HepG2 (cell line): Measurements from ENCODE around the gene TPM3. TPM values are rescaled to one million over a fixed set of nuclear protein-coding genes. Genes with fewer than 3 reads are reported as not detected.
A peak's percentile ranks its signal among the peaks of the same experiment; 100 is the strongest.

Experiments
- ATAC-seq: fragments of 200-7000 bp; cut with Tn5 transposase; 3 replicates; pipeline ENCODE4 v1.9.1; 2020; ENCODE audit warnings: mild to moderate bottlenecking, moderate library complexity
- Bru-seq: library from RNA; stranded (reverse); fragments of 400-500 nt; gene quantifications from one replicate; lab custom pipeline; 2021; lab: Mats Ljungman, UMichigan
- BruChase-seq, 2 experiments: library from RNA; stranded (reverse); fragments of 400-500 nt; gene quantifications; one replicate each; lab custom pipeline; 2021; lab: Mats Ljungman, UMichigan
- BruUV-seq: library from RNA; stranded (reverse); fragments of 400-500 nt; replicated peaks from 2 replicates; lab custom pipeline; 2021; lab: Mats Ljungman, UMichigan
- CTCF ChIA-PET: fragments of 300-600 bp; formaldehyde crosslinking; extraction: SDS; loops from one replicate; lab custom pipeline; 2021; ENCODE audit warnings: low total read pairs, inconsistent platforms, low intra/inter-chr PET ratio; lab: Yijun Ruan, JAX
- POLR2A ChIA-PET: fragments of 350-600 bp; sonication (Branson Sonifier 250); formaldehyde crosslinking; loops from one replicate; lab custom pipeline; 2020; ENCODE audit warnings: antibody characterized with exemption, inconsistent platforms; lab: Yijun Ruan, JAX
- DNase-seq: peaks from one replicate; pipeline ENCODE4 v3.0.0-alpha.2; 2015; ENCODE audit warnings: low spot score
- FAIRE-seq: peaks from 3 replicates; lab custom pipeline; 2011; peaks lifted over from hg19 to GRCh38; lab: Jason Lieb, UNC
- H2AFZ ChIP-seq: one replicate; pipeline ENCODE4 v1.6.1; 2011; ENCODE audit warnings: low read length, inconsistent platforms
- H3K27ac ChIP-seq: fragments of 300-600 bp; 3 replicates; pipeline ENCODE4 v1.8.0; 2011; ENCODE audit warnings: mixed run types, mild to moderate bottlenecking, mixed read lengths, low read length, inconsistent platforms; ENCODE audit not compliant: insufficient read depth; ENCODE audit errors: extremely low read length
- H3K27me3 ChIP-seq, 2 experiments: fragments of 200-600 bp in 1 of 2; 2 replicates in 1 of 2; 3 replicates in 1 of 2; pipeline versions ENCODE4 v1.6.0 to v1.8.0; 2011; ENCODE audit warnings: low read length in 2 of 2, mild to moderate bottlenecking in 2 of 2, moderate library complexity in 2 of 2, inconsistent platforms in 1 of 2; ENCODE audit not compliant: insufficient read depth in 2 of 2, control insufficient read depth in 1 of 2
- H3K36me3 ChIP-seq, 2 experiments: fragments of 200-600 bp in 1 of 2; replicated peaks in 1 of 2; 2 replicates in 1 of 2; 3 replicates in 1 of 2; pipeline versions ENCODE4 v1.5.1 to v1.8.0; 2011; ENCODE audit warnings: low read length in 2 of 2, inconsistent platforms in 1 of 2; ENCODE audit not compliant: insufficient read depth in 2 of 2, control insufficient read depth in 1 of 2
- H3K4me1 ChIP-seq: 2 replicates; pipeline ENCODE4 v1.5.1; 2012; ENCODE audit warnings: low read length, inconsistent platforms; ENCODE audit not compliant: insufficient read depth
- H3K4me2 ChIP-seq: 2 replicates; pipeline ENCODE4 v1.6.0; 2011; ENCODE audit warnings: low read depth, low read length, inconsistent platforms
- H3K4me3 ChIP-seq, 3 experiments: fragments of 200-600 bp in 1 of 3; sonication (generic), shearing (Covaris generic) in 1 of 3; replicated peaks in 1 of 3; 2 replicates each; pipeline ENCODE4 v1.5.1; 2011 to 2016; ENCODE audit warnings: low read length in 3 of 3, inconsistent platforms in 2 of 3, low read depth in 2 of 3, mild to moderate bottlenecking in 2 of 3, control low read depth in 1 of 3, mixed read lengths in 1 of 3; ENCODE audit not compliant: insufficient read depth in 1 of 3
- H3K79me2 ChIP-seq: one replicate; pipeline ENCODE4 v1.6.1; 2011; ENCODE audit warnings: low read length, inconsistent platforms; ENCODE audit not compliant: insufficient read depth
- H3K9ac ChIP-seq: 2 replicates; pipeline ENCODE4 v1.6.0; 2011; ENCODE audit warnings: mild to moderate bottlenecking, low read depth, low read length, inconsistent platforms; ENCODE audit not compliant: insufficient read depth
- H3K9me3 ChIP-seq: 2 replicates; pipeline ENCODE4 v1.5.1; 2012; ENCODE audit warnings: mild to moderate bottlenecking, low read length
- H4K20me1 ChIP-seq: 2 replicates; pipeline ENCODE4 v1.6.0; 2011; ENCODE audit warnings: inconsistent platforms, mild to moderate bottlenecking, low read length, moderate library complexity; ENCODE audit not compliant: insufficient read depth
- SOX13 ChIP-seq, 3 experiments: fragments of 450-650 bp in 1 of 3; sonication (generic) in 1 of 3; formaldehyde crosslinking in 1 of 3; IDR thresholded peaks in 2 of 3; conservative IDR thresholded peaks in 1 of 3; 2 replicates each; pipeline versions ENCODE4 v1.5.0 to v1.6.1; 2016 to 2020; ENCODE audit warnings: antibody characterized with exemption in 1 of 3, mild to moderate bottlenecking in 1 of 3, missing compliant biosample characterization in 1 of 3, missing genetic modification reagents in 1 of 3, moderate library complexity in 1 of 3
- ZNF20 ChIP-seq: sonication (generic); formaldehyde crosslinking; IDR thresholded peaks from 2 replicates; pipeline ENCODE4 v1.4.0; 2020; ENCODE audit warnings: mild to moderate bottlenecking, moderate library complexity, missing genetic modification reagents
- WGBS: methylation state at CpG from one replicate; pipeline ENCODE4 v1.1.6; 2017; ENCODE audit warnings: low lambda C conversion rate; 5-methylcytosine and 5-hydroxymethylcytosine counted together
- in situ Hi-C: cut with HindIII; loops from 2 replicates; pipeline ENCODE4 v1.10.0; 2017; ENCODE audit warnings: low pct_unique_long_range_greater_than_20kb; ENCODE audit not compliant: extremely low pct_ligation_motif_present
- intact Hi-C: fragments of 100-400 bp; cut with micrococcal nuclease; formaldehyde crosslinking; loops from one replicate; pipeline ENCODE4 v1.10.0; 2022; ENCODE audit not compliant: unreplicated experiment
- long read RNA-seq, 2 experiments: library from RNA in 1 of 2; library from polyadenylated mRNA in 1 of 2; stranded (forward) in 1 of 2; unstranded in 1 of 2; transcript quantifications; one replicate each; pipeline ENCODE4 v2.0.0, GENCODE V29; 2019 to 2022
- polyA minus RNA-seq, 3 experiments: library from RNA; depleted of rRNA, polyadenylated mRNA; stranded (reverse); fragments of >200 nt; gene quantifications; 2 replicates each; pipeline ENCODE4 v1.2.3, GENCODE V29; 2011; ENCODE audit warnings: low replicate concordance in 1 of 3
- polyA plus RNA-seq, 8 experiments: library from polyadenylated mRNA; depleted of rRNA in 3 of 8; stranded (reverse) in 7 of 8; unstranded in 1 of 8; fragments of >200 nt; fragmentation: Illumina TruSeq in 4 of 8; extraction: Trizol in 4 of 8; gene quantifications; 2 replicates each; pipeline versions ENCODE4 v1.2.1 to v1.2.3, GENCODE V29; 2011 to 2016; ENCODE audit warnings: low read depth in 4 of 8, missing spikeins in 1 of 8, mixed read lengths in 1 of 8; ENCODE audit not compliant: insufficient read depth in 1 of 8
- total RNA-seq, 5 experiments: library from RNA; depleted of rRNA; stranded (reverse); fragments of >200 nt; fragmentation: Illumina TruSeq; extraction: Trizol; gene quantifications; 2 replicates each; pipeline ENCODE4 v1.2.3, GENCODE V29; 2016; ENCODE audit warnings: low read depth in 1 of 5

The TPM3 gene
- total RNA-seq (2016; rRNA removed; fragmentation: Illumina TruSeq; extraction: Trizol): 307 and 481 TPM in 2 replicates
- 53.8 and 55.7 TPM in 2 replicates for total RNA-seq (2016; cell fraction: cytosol; rRNA removed; fragmentation: Illumina TruSeq; extraction: Trizol; ENCODE audit: low read depth)
- 323 and 475 TPM in 2 replicates for total RNA-seq (2016; cell fraction: insoluble cytoplasmic fraction; rRNA removed; fragmentation: Illumina TruSeq; extraction: Trizol)
- total RNA-seq (2016; cell fraction: membrane; rRNA removed; fragmentation: Illumina TruSeq; extraction: Trizol): 138 and 148 TPM in 2 replicates
- 108 and 115 TPM in 2 replicates for total RNA-seq (2016; cell fraction: nucleus; rRNA removed; fragmentation: Illumina TruSeq; extraction: Trizol)
- 131 and 160 TPM in 2 replicates for polyA plus RNA-seq (2011; rRNA removed)
- 118 and 149 TPM in 2 replicates for polyA plus RNA-seq (2011; cell fraction: cytosol; rRNA removed)
- polyA plus RNA-seq (2011; cell fraction: nucleus; rRNA removed): 45.9 and 62.4 TPM in 2 replicates
- polyA plus RNA-seq (2012): 153 and 194 TPM in 2 replicates
- 89.5 and 101 TPM in 2 replicates for polyA plus RNA-seq (2016; cell fraction: cytosol; fragmentation: Illumina TruSeq; extraction: Trizol; ENCODE audit: low read depth)
- polyA plus RNA-seq (2016; cell fraction: insoluble cytoplasmic fraction; fragmentation: Illumina TruSeq; extraction: Trizol; ENCODE audit: low read depth): 611 and 615 TPM in 2 replicates
- polyA plus RNA-seq (2016; cell fraction: membrane; fragmentation: Illumina TruSeq; extraction: Trizol; ENCODE audit: low read depth): 145 TPM in 2 replicates
- polyA plus RNA-seq (2016; cell fraction: nucleus; fragmentation: Illumina TruSeq; extraction: Trizol; ENCODE audit: insufficient read depth, low read depth): 192 and 200 TPM in 2 replicates
- polyA minus RNA-seq (2011; rRNA and poly(A)+ RNA removed; ENCODE audit: low replicate concordance): 66.0 and 182 TPM in 2 replicates
- polyA minus RNA-seq (2011; cell fraction: cytosol; rRNA and poly(A)+ RNA removed): 56.6 and 67.6 TPM in 2 replicates
- polyA minus RNA-seq (2011; cell fraction: nucleus; rRNA and poly(A)+ RNA removed): 52.8 and 54.2 TPM in 2 replicates
- percentile 76 among the genes with signal in this experiment for Bru-seq, nascent RNA
- BruChase-seq, experiment 1, labeled RNA remaining after a 6-hour chase: percentile 92 among the genes with signal in this experiment
- percentile 86 among the genes with signal in this experiment for BruChase-seq, experiment 2, labeled RNA remaining after a 2-hour chase
- long read RNA-seq, experiment 1, transcript TPM3-212 (8 exons, 3,131 nt): major isoform, 256 of 340 reads
- long read RNA-seq, experiment 1, partial matches to known transcripts: 49 of 340 reads
- long read RNA-seq, experiment 1, other reads (novel, unspliced or antisense): 26 of 340 reads
- long read RNA-seq, experiment 2, transcript TPM3-212 (8 exons, 3,131 nt): major isoform, 101 of 341 reads
- long read RNA-seq, experiment 2, partial matches to known transcripts: 47 of 341 reads
- long read RNA-seq, experiment 2, other reads (novel, unspliced or antisense): 185 of 341 reads

DNA sequence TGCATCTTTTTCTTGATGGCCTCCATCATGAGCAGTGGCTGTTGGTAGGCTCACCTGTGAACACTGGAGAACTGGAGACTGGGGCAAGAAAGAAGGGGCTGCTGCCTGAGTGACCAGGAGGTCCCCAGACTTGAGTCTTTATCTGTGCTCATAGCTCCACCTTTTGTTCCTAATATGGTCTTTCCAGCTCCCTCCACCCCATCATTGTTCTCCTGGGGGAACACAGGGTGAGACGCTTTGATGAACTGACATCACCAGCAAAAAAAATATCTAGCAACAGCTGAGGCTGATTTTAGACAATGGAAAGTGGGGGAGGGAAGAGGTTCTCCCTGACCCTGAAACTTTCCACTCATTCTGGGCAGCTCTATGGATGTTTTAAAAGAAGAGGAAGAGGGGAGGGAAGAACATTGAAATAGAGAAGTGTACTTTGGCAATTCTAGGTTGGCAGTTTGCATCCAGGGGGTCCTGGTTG, at the start of gene TPM3:
Gene TPM3 (minus strand): TSS at position 111 of the 472 bp plus-strand sequence. CDS start 82 bp downstream, at position 29.
- TF ChIP-seq ZNF20 (CRISPR knock-in tag) (no peak), SOX13 (IDR thresholded peaks at IDR 0.05) (no peak), SOX13 (CRISPR knock-in tag; conservative IDR thresholded peaks at IDR 0.05 in 1 of 2, IDR thresholded peaks at IDR 0.05 in 1 of 2) (peak in 1 of 2 experiments; percentile 63; a peak in 2 of 4 replicates)
- H3K9ac ChIP-seq: no peak within 1 kb of the TSS
- DNase-seq (no peak), ATAC-seq (no peak), FAIRE-seq (no peak)
- no peaks in the 10 kb centered on the region for H3K36me3 ChIP-seq
- 30% methylated on average over 1 of the region's 1 CpG for WGBS
- H3K9me3 ChIP-seq: no peaks in the 10 kb centered on the region
- CTCF ChIA-PET: no interaction called here
- H3K4me1 ChIP-seq: peaks cover 56% of the 10 kb centered on the region
- POLR2A ChIA-PET: interaction anchor here (0.8 to 2.3 kb wide), 3 partner anchors 28 to 194 kb away, joined by 3 to 12 read pairs (median 4); partner anchors contain the start of gene UBAP2L
- peaks cover 0 to 12% of the 10 kb centered on the region in 2 experiments; a peak in 3 of 5 replicates for H3K27me3 ChIP-seq
- H3K27ac ChIP-seq: no peak within 1 kb of the TSS
- no TSS peak for BruUV-seq
- H3K4me3 ChIP-seq: no peak within 1 kb of the TSS
- no peaks in the 10 kb centered on the region for H3K79me2 ChIP-seq
- H2AFZ ChIP-seq: no peak within 1 kb of the TSS
- no peaks in the 10 kb centered on the region for H4K20me1 ChIP-seq
- H3K4me2 ChIP-seq: no peak within 1 kb of the TSS
- intact Hi-C loops (loop anchor here (10.0 kb wide), 1 partner anchor 143 kb away; no protein-coding TSS in a partner anchor), in situ Hi-C loops (no loop called here)
